Smooth muscle cell (in vitro differentiated cells): Measurements from ENCODE around the gene MXRA8. TPM values are rescaled to one million over a fixed set of nuclear protein-coding genes. Genes with fewer than 3 reads are reported as not detected.

Experiments
- DNase-seq: peaks from one replicate; lab custom pipeline; 2025; ENCODE audit not compliant: unreplicated experiment; lab: John Stamatoyannopoulos, UW
- H2AFZ ChIP-seq: fragments of 200-600 bp; sonication (generic); 2 replicates; pipeline ENCODE4 v1.6.0; 2016; ENCODE audit warnings: antibody characterized with exemption, low read depth, mild to moderate bottlenecking
- H3F3A ChIP-seq: fragments of 200-600 bp; sonication (generic); 2 replicates; pipeline ENCODE4 v1.6.0; 2017; ENCODE audit warnings: antibody characterized with exemption, low read depth
- H3K27ac ChIP-seq: fragments of 200-600 bp; sonication (generic); 2 replicates; pipeline ENCODE4 v1.5.1; 2016; ENCODE audit warnings: low read depth, mild to moderate bottlenecking
- H3K27me3 ChIP-seq: fragments of 200-600 bp; sonication (generic); 2 replicates; pipeline ENCODE4 v1.6.1; 2016; ENCODE audit warnings: low read depth, mild to moderate bottlenecking
- H3K36me3 ChIP-seq: fragments of 200-600 bp; sonication (generic); 2 replicates; pipeline ENCODE4 v1.5.1; 2016; ENCODE audit warnings: low read depth
- H3K4me1 ChIP-seq: fragments of 200-600 bp; sonication (generic); 2 replicates; pipeline ENCODE4 v1.5.1; 2016; ENCODE audit warnings: low read depth
- H3K4me2 ChIP-seq: fragments of 200-600 bp; sonication (generic); 2 replicates; pipeline ENCODE4 v1.6.0; 2016; ENCODE audit warnings: mild to moderate bottlenecking
- H3K4me3 ChIP-seq: fragments of 200-600 bp; sonication (generic); 2 replicates; pipeline ENCODE4 v1.5.1; 2016; ENCODE audit warnings: mild to moderate bottlenecking
- H3K79me2 ChIP-seq: fragments of 200-600 bp; sonication (generic); 2 replicates; pipeline ENCODE4 v1.6.0; 2016; ENCODE audit warnings: low read depth, mild to moderate bottlenecking
- H3K9ac ChIP-seq: fragments of 200-600 bp; sonication (generic); 2 replicates; pipeline ENCODE4 v1.6.0; 2016; ENCODE audit warnings: low read depth
- H3K9me3 ChIP-seq: fragments of 200-600 bp; sonication (generic); replicated peaks from 2 replicates; pipeline ENCODE4 v1.5.1; 2016; ENCODE audit warnings: low read depth
- H4K20me1 ChIP-seq: fragments of 200-600 bp; sonication (generic); 2 replicates; pipeline ENCODE4 v1.6.0; 2016; ENCODE audit warnings: low read depth
- CTCF ChIP-seq: fragments of 200-600 bp; sonication (generic); IDR thresholded peaks from 2 replicates; pipeline ENCODE4 v1.5.1; 2017; ENCODE audit warnings: borderline replicate concordance, mild to moderate bottlenecking, antibody characterized with exemption; ENCODE audit not compliant: insufficient read depth, poor library complexity, severe bottlenecking
- WGBS: methylation state at CpG from one replicate; pipeline ENCODE4 v1.1.7; 2016; ENCODE audit warnings: low lambda C conversion rate; 5-methylcytosine and 5-hydroxymethylcytosine counted together
- polyA plus RNA-seq: library from polyadenylated mRNA; unstranded; fragments of >200 nt; fragmentation: Nextera tagmentation; extraction: Ambion mirVana; gene quantifications from 2 replicates; pipeline ENCODE4 v1.2.1, GENCODE V29; 2016
- total RNA-seq: library from RNA; depleted of rRNA; stranded (reverse); fragments of >200 nt; gene quantifications from 2 replicates; pipeline ENCODE4 v1.2.3, GENCODE V29; 2014

The MXRA8 gene
- total and polyA plus RNA-seq, 2 experiments from 2014 or later, result 266 to 597 TPM

- H3F3A ChIP-seq, result no peaks in the 10 kb centered on the region
- TF ChIP-seq CTCF, result no peak
- no peaks in the 10 kb centered on the region for H3K27me3 ChIP-seq
- H3K27ac ChIP-seq, result no peak overlapping the region
- H4K20me1 ChIP-seq, result peaks cover 25% of the 10 kb centered on the region
- H2AFZ ChIP-seq, result no peak overlapping the region
- peaks cover 2% of the 10 kb centered on the region for H3K4me1 ChIP-seq
- no peak overlapping the region for H3K4me3 ChIP-seq
- 98% methylated on average over 11 of the region's 11 CpGs for WGBS
- peaks cover 79% of the 10 kb centered on the region for H3K79me2 ChIP-seq
- peaks cover 24% of the 10 kb centered on the region for H3K36me3 ChIP-seq
- H3K4me2 ChIP-seq, result no peak overlapping the region
- no peak for DNase-seq
- no peaks in the 10 kb centered on the region for H3K9me3 ChIP-seq
- no peak overlapping the region for H3K9ac ChIP-seq
Observed at GRCh38 chr1:1395166-1395565, 36.8 kb upstream of the MXRA8 start.

GRCh38 chr1:1394116-1394515 lies 35.8 kb upstream of the MXRA8 start:
- H3K4me3 ChIP-seq, result no peak overlapping the region
- no peaks in the 10 kb centered on the region for H3F3A ChIP-seq
- peaks cover 71% of the 10 kb centered on the region for H3K79me2 ChIP-seq
- H3K27me3 ChIP-seq, result no peaks in the 10 kb centered on the region
- 99% methylated on average over 7 of the region's 7 CpGs for WGBS
- no peaks in the 10 kb centered on the region for H3K4me1 ChIP-seq
- H3K9ac ChIP-seq, result no peak overlapping the region
- H2AFZ ChIP-seq, result no peak overlapping the region
- H3K27ac ChIP-seq, result no peak overlapping the region
- no peak overlapping the region for H3K4me2 ChIP-seq
- TF ChIP-seq CTCF, result no peak
- H3K36me3 ChIP-seq, result peaks cover 27% of the 10 kb centered on the region
- no peak for DNase-seq
- H3K9me3 ChIP-seq, result no peaks in the 10 kb centered on the region
- peaks cover 26% of the 10 kb centered on the region for H4K20me1 ChIP-seq

GRCh38 chr1:1393428-1393827 lies 35.1 kb upstream of the MXRA8 start:
- WGBS, result 92% methylated on average over 11 of the region's 11 CpGs
- Histone ChIP-seq H3K4me1 (no peaks in the 10 kb centered on the region), H3K27me3 (no peaks in the 10 kb centered on the region), H2AFZ (no peak overlapping the region), H3K9ac (no peak overlapping the region), H3K9me3 (no peaks in the 10 kb centered on the region), H3K4me3 (no peak overlapping the region), H3F3A (no peaks in the 10 kb centered on the region), H4K20me1 (peaks cover 26% of the 10 kb centered on the region), H3K36me3 (peaks cover 27% of the 10 kb centered on the region), H3K4me2 (no peak overlapping the region), H3K27ac (no peak overlapping the region), H3K79me2 (peaks cover 64% of the 10 kb centered on the region)
- TF ChIP-seq CTCF, result no peak
- no peak for DNase-seq

GRCh38 chr1:1393014-1393413 lies 34.7 kb upstream of the MXRA8 start:
- Histone ChIP-seq H3K9ac (no peak overlapping the region), H3K4me1 (no peaks in the 10 kb centered on the region), H3K9me3 (no peaks in the 10 kb centered on the region), H4K20me1 (peaks cover 26% of the 10 kb centered on the region), H2AFZ (no peak overlapping the region), H3K4me2 (no peak overlapping the region), H3K4me3 (no peak overlapping the region), H3K36me3 (peaks cover 27% of the 10 kb centered on the region), H3F3A (no peaks in the 10 kb centered on the region), H3K27ac (no peak overlapping the region), H3K27me3 (no peaks in the 10 kb centered on the region), H3K79me2 (peaks cover 60% of the 10 kb centered on the region)
- DNase-seq, result no peak
- WGBS, result 95% methylated on average over 4 of the region's 4 CpGs
- TF ChIP-seq CTCF, result no peak
